Right atrium auricular region (tissue), 2 donors: ENCODE results near the gene SFXN4. TPM values are rescaled to one million over a fixed set of nuclear protein-coding genes. Genes with fewer than 3 reads are reported as not detected.
"Not testable (repeated sequence)": the region's sequence is repeated elsewhere in the genome, so short reads cannot be mapped to it uniquely, and the experiment has no call there.

ENCODE experiments used
- DNase-seq: peaks from one replicate; pipeline ENCODE4 v3.0.0-alpha.2; 2019; ENCODE audit warnings: low spot score
- H3K27ac ChIP-seq, 2 donors: fragments of 200-600 bp; sonication (generic); 1 replicate in 1 of 2; 2 replicates in 1 of 2; pipeline ENCODE4 v1.5.1; 2016 to 2019
- H3K27me3 ChIP-seq, 2 donors: fragments of 200-600 bp; sonication (generic); one replicate each; pipeline versions ENCODE4 v1.5.1 to v1.6.0; 2017 to 2019
- H3K36me3 ChIP-seq: fragments of 200-600 bp; sonication (generic); one replicate; pipeline ENCODE4 v1.5.1; 2016
- H3K4me1 ChIP-seq, 2 donors: fragments of 200-600 bp; sonication (generic); one replicate each; pipeline versions ENCODE4 v1.5.1 to v1.6.0; 2017 to 2019
- H3K4me3 ChIP-seq, 2 donors: fragments of 200-600 bp; sonication (generic); 1 replicate in 1 of 2; 2 replicates in 1 of 2; pipeline ENCODE4 v1.5.1; 2017 to 2019; ENCODE audit warnings: mild to moderate bottlenecking in 1 of 2, moderate library complexity in 1 of 2
- H3K9me3 ChIP-seq, 2 donors: fragments of 200-600 bp; sonication (generic); one replicate each; pipeline ENCODE4 v1.5.1; 2019
- total RNA-seq, 2 donors: library from RNA; depleted of rRNA; stranded (reverse); fragments of >200 nt; gene quantifications; one replicate each; pipeline ENCODE4 v1.1.0, GENCODE V29; 2016
- TF ChIP-seq, protein P1 (sequence below), 2 donors: fragments of 200-600 bp; sonication (generic); IDR thresholded peaks; one replicate each; pipeline ENCODE4 v1.5.1; 2019; ENCODE audit warnings: antibody characterized with exemption in 2 of 2

Gene SFXN4
- total RNA-seq, 2 donors from 2014 or later: 31.3 to 49.6 TPM

DNA sequence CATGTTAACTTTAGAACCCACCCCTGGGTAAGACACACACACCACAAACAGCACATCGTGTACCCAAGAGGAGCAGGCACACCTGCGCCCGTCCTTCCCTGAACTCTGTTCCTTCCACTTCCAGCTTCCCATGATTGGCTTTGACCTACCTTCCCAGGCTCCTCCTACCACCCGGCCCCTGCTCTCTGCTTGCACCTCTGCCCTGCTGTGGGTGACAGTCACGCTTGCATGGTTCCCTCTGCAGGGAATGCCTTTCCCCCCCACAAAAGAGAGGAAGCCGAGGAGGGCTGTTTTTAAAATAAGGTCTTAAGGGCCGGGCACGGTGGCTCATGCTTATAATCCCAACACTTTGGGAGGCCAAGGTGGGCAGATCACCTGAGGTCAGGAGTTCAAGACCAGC is 16.4 kb downstream of the SFXN4 start:
- no peaks in the 10 kb centered on the region for H3K27me3 ChIP-seq
- H3K9me3 ChIP-seq: no peaks in the 10 kb centered on the region
- H3K27ac ChIP-seq: no peak overlapping the region
- H3K36me3 ChIP-seq: peaks cover 67% of the 10 kb centered on the region
- no peak overlapping the region for H3K4me3 ChIP-seq
- TF ChIP-seq, protein P1, sequence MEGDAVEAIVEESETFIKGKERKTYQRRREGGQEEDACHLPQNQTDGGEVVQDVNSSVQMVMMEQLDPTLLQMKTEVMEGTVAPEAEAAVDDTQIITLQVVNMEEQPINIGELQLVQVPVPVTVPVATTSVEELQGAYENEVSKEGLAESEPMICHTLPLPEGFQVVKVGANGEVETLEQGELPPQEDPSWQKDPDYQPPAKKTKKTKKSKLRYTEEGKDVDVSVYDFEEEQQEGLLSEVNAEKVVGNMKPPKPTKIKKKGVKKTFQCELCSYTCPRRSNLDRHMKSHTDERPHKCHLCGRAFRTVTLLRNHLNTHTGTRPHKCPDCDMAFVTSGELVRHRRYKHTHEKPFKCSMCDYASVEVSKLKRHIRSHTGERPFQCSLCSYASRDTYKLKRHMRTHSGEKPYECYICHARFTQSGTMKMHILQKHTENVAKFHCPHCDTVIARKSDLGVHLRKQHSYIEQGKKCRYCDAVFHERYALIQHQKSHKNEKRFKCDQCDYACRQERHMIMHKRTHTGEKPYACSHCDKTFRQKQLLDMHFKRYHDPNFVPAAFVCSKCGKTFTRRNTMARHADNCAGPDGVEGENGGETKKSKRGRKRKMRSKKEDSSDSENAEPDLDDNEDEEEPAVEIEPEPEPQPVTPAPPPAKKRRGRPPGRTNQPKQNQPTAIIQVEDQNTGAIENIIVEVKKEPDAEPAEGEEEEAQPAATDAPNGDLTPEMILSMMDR (IDR thresholded peaks at IDR 0.05): no peak
- no peaks in the 10 kb centered on the region for H3K4me1 ChIP-seq
- no peak for DNase-seq

DNA sequence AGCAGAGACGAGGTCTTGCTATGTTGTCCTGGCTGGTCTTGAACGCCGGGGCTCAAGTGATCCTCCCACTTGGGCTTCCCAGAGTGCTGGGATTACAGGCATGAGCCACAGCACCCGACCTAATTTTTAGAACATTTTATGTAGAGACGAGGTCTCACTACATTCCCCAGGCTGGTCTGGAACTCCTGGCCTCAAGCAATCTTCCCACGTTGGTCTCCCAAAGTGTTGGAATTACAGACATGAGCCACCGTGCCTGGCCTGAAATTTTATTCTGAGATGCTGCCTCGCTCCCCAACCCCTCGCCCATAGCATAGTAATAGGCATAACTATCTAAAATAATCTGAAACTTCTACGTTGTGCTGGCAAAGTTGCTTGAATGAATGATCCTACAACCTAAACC is 21.9 kb downstream of the SFXN4 start:
- Histone ChIP-seq H3K36me3 (peaks cover 36% of the 10 kb centered on the region), H3K27ac (no peak overlapping the region), H3K4me3 (no peak overlapping the region), H3K27me3 (no peaks in the 10 kb centered on the region), H3K4me1 (no peaks in the 10 kb centered on the region), H3K9me3 (no peaks in the 10 kb centered on the region)
- TF ChIP-seq, protein P1 (IDR thresholded peaks at IDR 0.05): no peak
- no peak for DNase-seq

DNA sequence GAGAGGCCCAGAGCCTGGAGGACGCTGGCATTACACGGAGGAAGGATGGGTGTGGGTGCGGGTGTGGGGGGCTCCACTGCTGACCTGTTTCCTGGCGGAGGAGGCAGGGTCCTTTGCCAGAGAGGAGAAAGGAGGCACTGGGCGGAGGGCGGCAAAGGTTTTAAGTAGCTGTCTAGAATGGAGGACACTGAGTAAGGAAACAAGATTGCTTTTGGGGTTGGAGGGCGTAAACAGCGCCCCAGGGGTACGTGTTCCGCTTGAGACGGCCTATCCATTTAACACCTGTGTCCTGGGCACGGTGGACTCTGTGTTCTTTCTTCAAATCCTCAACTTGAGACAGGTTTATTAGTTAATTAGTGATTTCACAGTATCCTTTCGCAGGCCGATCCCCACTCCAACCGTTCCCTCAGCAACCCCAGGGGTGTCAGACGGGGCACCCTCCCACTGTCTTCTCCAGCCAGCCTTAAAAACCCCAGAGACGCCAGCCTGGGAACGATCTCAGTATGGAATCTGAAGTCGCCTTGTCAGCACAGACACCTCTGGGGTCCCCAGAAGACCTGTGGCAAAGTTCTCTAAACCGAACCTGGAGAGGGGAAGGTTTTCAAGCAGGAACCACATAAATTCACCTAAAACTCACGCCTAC is 24.8 kb downstream of the SFXN4 start:
- H3K27me3 ChIP-seq: no peaks in the 10 kb centered on the region
- H3K27ac ChIP-seq: no peak overlapping the region
- H3K4me3 ChIP-seq: no peak overlapping the region
- H3K4me1 ChIP-seq: no peaks in the 10 kb centered on the region
- DNase-seq: no peak
- H3K36me3 ChIP-seq: peaks cover 15% of the 10 kb centered on the region
- TF ChIP-seq, protein P1 (IDR thresholded peaks at IDR 0.05): no peak
- H3K9me3 ChIP-seq: no peaks in the 10 kb centered on the region

DNA sequence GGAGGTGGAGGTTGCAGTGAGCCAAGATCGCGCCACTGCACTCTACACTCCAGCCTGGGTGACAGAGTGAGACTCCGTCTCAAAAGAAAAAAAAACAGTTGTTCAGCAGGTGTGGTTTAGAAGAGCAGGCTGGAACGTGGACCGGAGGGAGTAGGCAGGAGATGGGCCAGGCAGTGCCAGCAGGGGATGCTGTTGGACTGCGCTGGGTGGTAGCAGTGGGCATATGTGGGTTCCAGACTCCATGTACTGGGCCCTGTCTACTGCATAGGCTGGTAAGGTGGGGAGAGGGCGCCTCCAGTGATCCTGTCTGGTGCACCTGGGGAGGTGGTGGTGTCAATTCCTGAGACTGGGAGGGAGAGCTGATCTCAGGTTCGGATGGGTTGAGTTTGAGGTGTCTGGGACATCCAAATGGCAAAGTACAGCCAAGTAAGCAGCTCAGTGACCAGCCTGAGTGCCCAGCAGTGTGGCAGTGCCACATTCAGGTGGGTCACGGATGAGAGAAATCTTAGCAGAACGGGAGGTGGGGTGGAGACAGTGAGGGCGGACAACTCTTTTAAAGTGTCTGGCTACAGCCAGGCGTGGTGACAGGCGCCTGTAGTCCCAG is 25.9 kb downstream of the SFXN4 start:
- Histone ChIP-seq H3K36me3 (peaks cover 14% of the 10 kb centered on the region), H3K4me1 (no peaks in the 10 kb centered on the region), H3K27ac (no peak overlapping the region), H3K9me3 (no peaks in the 10 kb centered on the region), H3K4me3 (no peak overlapping the region), H3K27me3 (no peaks in the 10 kb centered on the region)
- no peak for DNase-seq
- TF ChIP-seq, protein P1 (IDR thresholded peaks at IDR 0.05): peak in 1 of 2 donors; percentile 57

DNA sequence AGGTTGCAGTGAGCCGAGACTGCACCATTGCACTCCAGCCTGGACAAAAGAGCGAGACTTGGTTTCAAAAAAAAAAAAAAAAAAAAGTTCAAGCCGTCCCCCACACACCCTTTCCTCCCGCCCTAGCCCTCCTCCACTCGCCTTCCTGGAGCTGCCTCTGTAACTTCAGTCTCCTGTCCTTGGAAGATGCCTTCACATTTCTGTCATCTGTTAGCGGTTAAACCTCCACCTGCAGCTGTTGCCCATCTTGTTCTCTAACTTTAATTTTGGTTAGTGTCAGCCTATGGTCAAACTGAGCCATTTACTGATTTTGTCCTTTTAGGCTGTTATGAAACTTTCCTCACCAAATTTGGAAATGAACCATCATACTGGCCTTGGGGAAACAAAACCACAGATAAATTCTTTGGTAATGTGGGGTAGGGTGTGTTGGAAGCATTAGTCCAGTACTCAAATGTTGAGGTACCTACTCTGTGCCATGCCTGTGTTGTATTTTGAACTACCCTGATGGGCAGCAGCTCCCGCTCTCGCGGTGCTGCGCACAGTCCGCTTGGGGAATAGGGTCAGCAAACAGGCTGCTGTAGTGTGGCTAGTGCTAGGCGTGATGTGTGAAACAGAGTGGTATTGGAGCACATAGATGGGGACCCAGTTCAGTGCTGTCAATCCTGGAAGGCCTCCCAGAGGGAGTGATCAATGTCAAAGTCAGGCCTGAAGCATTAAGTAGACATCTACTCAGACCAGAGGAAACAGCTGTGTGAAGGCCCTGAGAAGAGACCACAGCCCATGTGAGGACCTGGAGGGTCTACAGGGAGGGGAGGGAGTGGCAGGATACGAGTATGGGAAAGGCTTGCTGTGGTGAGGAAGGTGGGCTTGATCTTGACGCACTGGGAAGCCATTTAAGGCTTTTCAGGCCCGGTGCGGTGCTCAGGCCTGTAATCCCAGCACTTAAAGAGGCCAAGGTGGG is 26.9 kb downstream of the SFXN4 start:
- Histone ChIP-seq H3K36me3 (peaks cover 14% of the 10 kb centered on the region), H3K4me3 (no peak overlapping the region), H3K27me3 (no peaks in the 10 kb centered on the region), H3K4me1 (no peaks in the 10 kb centered on the region), H3K27ac (no peak overlapping the region), H3K9me3 (no peaks in the 10 kb centered on the region)
- DNase-seq: no peak
- TF ChIP-seq, protein P1 (IDR thresholded peaks at IDR 0.05): no peak

DNA sequence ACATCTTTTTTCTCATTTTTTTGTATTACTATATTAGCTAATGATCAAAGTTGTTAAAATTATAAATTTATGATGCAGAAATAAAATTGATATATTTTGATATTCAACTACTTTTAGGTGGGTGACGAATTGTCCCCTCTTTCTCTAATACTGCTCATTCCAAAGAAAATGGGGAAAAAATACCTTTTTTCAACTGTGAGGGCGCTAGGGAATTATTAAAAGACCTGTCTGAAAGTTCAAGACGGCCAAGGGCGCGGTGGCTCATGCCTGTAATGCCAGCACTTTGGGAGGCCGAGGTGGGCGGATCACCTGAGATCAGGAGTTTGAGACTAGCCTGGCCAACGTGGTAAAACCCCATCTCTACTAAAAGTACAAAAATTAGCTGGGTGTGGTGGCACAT is 27.6 kb downstream of the SFXN4 start:
- not testable (repeated sequence) for H3K27ac ChIP-seq, DNase-seq, H3K4me3 ChIP-seq, H3K9me3 ChIP-seq, H3K4me1 ChIP-seq, H3K27me3 ChIP-seq
- H3K36me3 ChIP-seq: peaks cover 21% of the 10 kb centered on the region
